AG04450 (cell line): Measurements from ENCODE around the gene PSMD3. TPM values are rescaled to one million over a fixed set of nuclear protein-coding genes. Genes with fewer than 3 reads are reported as not detected.

Experiments used
- CTCF ChIA-PET: fragments of 300-600, 350-600 bp; formaldehyde crosslinking; extraction: SDS; loops from one replicate; lab custom pipeline; 2022; ENCODE audit warnings: antibody characterized with exemption, inconsistent platforms; lab: Charles Lee
- POLR2A ChIA-PET: fragments of 350-600 bp; formaldehyde crosslinking; extraction: SDS; loops from one replicate; lab custom pipeline; 2021; ENCODE audit warnings: antibody characterized with exemption, inconsistent platforms; lab: Yijun Ruan, JAX
- DNase-seq: peaks from one replicate; pipeline ENCODE4 v3.0.0-alpha.2; 2011; ENCODE audit warnings: low read depth, low spot score
- H3K27ac ChIP-seq: one replicate; pipeline ENCODE4 v1.5.1; 2012; ENCODE audit warnings: low read depth, low read length, control low read depth
- H3K27me3 ChIP-seq: one replicate; pipeline ENCODE4 v1.6.0; 2012; ENCODE audit warnings: low read length; ENCODE audit not compliant: control insufficient read depth, insufficient read depth
- H3K4me3 ChIP-seq: 2 replicates; pipeline ENCODE4 v1.5.1; 2011; ENCODE audit warnings: mild to moderate bottlenecking, low read depth, low read length, control low read depth
- H3K9me3 ChIP-seq: 2 replicates; pipeline ENCODE4 v1.5.1; 2012; ENCODE audit warnings: low read length; ENCODE audit not compliant: control insufficient read depth, insufficient read depth
- CTCF ChIP-seq: IDR thresholded peaks from 2 replicates; pipeline ENCODE4 v1.5.1; 2011; ENCODE audit warnings: low read depth, low read length, control low read depth, inconsistent platforms
- polyA plus RNA-seq: library from polyadenylated mRNA; depleted of rRNA; stranded (reverse); fragments of >200 nt; gene quantifications from 2 replicates; pipeline ENCODE4 v1.2.3, GENCODE V29; 2011

PSMD3 gene
- polyA plus RNA-seq, 1 experiment = 62.6 TPM

- ChIA-PET CTCF (no interaction called here), POLR2A (interaction anchor here (0.7 kb wide), 1 partner anchor 28 kb away, joined by 6 read pairs; the partner anchor contains the start of gene PSMD3)
- Histone ChIP-seq H3K27ac (no peak overlapping the region), H3K4me3 (peak overlapping the region; percentile 56), H3K9me3 (no peaks in the 10 kb centered on the region), H3K27me3 (peaks cover 7% of the 10 kb centered on the region)
- DNase-seq = no peak
- TF ChIP-seq CTCF = no peak
Measured at GRCh38 chr17:39951924-39952679, 28.5 kb upstream of the PSMD3 start.

- DNase-seq = peak; percentile 82
- Histone ChIP-seq H3K27me3 (peaks cover 10% of the 10 kb centered on the region), H3K9me3 (no peaks in the 10 kb centered on the region), H3K4me3 (peak overlapping the region; percentile 57), H3K27ac (peak overlapping the region; percentile 2)
- no peak for TF ChIP-seq CTCF
- ChIA-PET CTCF (interaction anchor here (0.9 kb wide), 1 partner anchor 28 kb away, joined by 9 read pairs; the partner anchor contains the start of gene PSMD3), POLR2A (interaction anchor here (0.7 to 2.9 kb wide), 2 partner anchors 27 to 28 kb away, joined by 6 to 13 read pairs; partner anchors contain the start of gene PSMD3)
Measured at GRCh38 chr17:39952680-39953470, 27.7 kb upstream of the PSMD3 start.

- Histone ChIP-seq H3K4me3 (peak overlapping the region; percentile 57), H3K27ac (peak overlapping the region; percentile 2), H3K27me3 (peaks cover 10% of the 10 kb centered on the region), H3K9me3 (no peaks in the 10 kb centered on the region)
- CTCF ChIA-PET = interaction anchor here (0.9 kb wide), 1 partner anchor 27 kb away, joined by 9 read pairs; the partner anchor contains the start of gene PSMD3
- TF ChIP-seq CTCF = no peak
- POLR2A ChIA-PET = interaction anchor here (0.7 to 2.9 kb wide), 2 partner anchors 27 to 43 kb away, joined by 3 to 13 read pairs; partner anchors contain the start of gene PSMD3
- no peak for DNase-seq
Measured at GRCh38 chr17:39953471-39953888, 27.1 kb upstream of the PSMD3 start.

- Histone ChIP-seq H3K27me3 (peaks cover 10% of the 10 kb centered on the region), H3K4me3 (no peak overlapping the region), H3K9me3 (no peaks in the 10 kb centered on the region), H3K27ac (no peak overlapping the region)
- peak; percentile 15 for TF ChIP-seq CTCF
- DNase-seq = no peak
- ChIA-PET CTCF (interaction anchor here (1.6 kb wide), 1 partner anchor 25 kb away, joined by 10 read pairs; the partner anchor contains the start of gene PSMD3), POLR2A (interaction anchor here (2.9 kb wide), 1 partner anchor 26 kb away, joined by 13 read pairs; the partner anchor contains the start of gene PSMD3)
Measured at GRCh38 chr17:39954876-39955275, 25.7 kb upstream of the PSMD3 start.
